GM21576 (cell line): ENCODE data around the gene FAM13C.

Source experiments
- ATAC-seq: cut with Tn5 transposase; IDR thresholded peaks from one replicate; pipeline ENCODE4 v1.9.1; 2021; ENCODE audit warnings: mild to moderate bottlenecking, moderate library complexity; ENCODE audit not compliant: unreplicated experiment

FAM13C gene

DNA sequence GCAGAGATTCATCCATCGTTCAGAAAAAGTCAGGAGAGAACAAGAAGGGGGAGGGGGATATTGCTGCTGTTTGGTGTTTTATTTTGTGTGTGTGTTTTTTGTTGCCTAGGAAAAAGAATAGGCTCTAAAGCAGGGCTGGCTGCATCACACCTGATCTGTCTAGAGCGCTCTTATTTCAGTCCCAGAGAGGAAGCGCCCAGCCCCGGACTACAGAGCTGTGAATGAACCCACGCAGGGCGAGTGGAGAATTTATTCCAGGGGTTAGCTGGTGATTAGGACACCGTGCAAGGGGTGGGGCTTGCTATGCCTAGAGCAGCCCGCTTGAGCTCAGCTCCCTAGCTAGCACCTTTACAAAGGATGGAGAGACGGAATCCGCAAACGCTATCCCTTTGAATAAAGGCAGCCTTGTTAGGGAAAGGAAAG lies 621 bp upstream of the FAM13C start:
- ATAC-seq: no peak

DNA sequence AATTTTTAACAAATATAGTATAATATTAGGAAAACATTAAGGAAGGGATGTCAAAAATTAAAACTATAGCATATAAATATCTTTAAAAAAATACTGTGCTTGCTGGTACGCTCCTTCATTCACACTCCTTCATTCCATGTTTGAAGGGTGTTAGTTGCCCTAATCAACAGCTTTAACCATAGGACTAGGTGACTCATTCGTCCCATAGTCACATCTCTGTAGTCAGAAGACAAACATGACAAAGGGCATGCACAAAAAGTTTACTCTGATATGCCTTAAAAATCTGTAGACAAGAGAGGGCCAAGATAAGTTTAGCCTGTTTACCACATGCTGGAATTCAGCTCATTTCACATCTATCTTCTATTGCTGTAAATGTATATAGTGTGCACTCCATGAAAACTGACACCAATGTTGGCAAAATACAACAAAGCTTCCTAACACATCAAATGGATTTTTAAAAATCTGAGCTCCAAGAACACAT lies 646 bp downstream of the FAM13C start:
- no peak for ATAC-seq

DNA sequence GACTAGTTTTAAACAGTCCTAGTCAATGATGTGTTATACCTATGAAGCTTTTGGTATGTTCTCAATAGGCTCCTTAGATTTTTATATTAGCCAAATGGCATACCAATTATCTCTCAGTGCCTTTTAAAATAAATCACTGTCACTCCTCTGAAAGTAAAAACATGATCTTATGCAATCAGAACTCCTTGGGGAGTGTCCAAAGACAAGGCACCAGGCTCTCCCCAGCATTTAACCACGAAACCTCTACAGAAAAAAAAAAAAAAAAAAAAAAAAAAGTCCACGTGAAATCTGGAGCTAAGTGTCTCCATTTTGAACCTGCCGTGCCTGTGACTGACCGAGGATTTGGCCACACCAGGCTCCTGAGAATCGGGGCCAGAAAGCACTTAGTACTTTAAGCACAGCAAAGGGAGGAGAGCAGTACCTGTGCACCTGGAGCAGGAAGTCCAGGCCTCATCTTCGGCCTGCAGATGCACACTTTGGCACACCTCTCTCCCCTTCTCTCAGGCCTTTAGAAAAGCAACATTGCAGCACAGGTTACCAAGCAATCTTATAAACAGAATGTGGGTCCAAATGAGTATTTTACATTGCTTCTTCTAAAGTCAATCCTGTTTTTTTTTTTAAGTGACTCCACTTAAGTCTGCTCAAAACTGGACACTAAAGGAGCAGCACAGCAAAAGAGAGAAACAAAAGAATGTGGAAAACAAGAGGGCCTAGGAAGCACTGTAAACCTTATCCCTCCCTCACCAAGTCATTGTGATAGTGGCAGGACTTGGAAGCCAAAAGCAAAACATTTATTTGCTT lies 1.5 kb downstream of the FAM13C start:
- ATAC-seq: no peak

DNA sequence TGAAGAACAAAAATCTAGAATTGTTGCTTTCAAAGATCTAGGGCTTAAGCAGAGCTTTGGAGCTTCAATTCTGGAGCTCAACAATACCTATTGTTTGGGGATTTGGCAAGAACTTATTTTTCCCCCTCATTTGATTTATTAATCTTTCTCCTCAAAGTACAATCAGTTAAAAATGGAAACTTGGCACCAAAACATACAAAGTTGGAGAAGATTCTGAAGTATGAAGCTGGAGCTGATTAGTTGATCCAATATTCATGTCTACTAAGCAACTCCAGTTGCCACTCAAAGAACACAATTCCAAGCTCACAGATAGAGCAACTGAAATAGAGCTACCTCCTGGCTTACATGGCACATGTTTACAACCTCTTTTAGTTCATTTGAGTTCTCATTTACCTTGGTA lies 3.8 kb downstream of the FAM13C start:
- no peak for ATAC-seq

DNA sequence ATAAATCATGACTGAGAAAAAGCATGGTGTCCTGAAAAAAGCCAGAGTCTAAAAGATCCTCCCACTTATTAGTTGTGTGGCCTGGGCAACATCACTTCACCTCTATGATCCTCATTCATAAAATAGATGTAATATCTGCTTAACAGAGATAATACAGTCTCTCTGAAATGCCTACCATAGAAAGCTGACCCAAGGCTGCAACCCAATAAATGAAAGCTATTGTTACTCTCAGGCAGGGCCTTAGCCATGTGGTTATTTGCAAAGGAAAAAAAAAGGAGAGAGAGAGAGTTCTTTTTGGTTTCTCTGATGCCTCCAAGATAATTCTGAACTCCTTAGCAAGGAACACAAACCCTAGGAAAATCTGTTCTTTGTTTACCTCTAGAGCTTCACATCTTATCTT lies 7.9 kb downstream of the FAM13C start:
- no peak for ATAC-seq

DNA sequence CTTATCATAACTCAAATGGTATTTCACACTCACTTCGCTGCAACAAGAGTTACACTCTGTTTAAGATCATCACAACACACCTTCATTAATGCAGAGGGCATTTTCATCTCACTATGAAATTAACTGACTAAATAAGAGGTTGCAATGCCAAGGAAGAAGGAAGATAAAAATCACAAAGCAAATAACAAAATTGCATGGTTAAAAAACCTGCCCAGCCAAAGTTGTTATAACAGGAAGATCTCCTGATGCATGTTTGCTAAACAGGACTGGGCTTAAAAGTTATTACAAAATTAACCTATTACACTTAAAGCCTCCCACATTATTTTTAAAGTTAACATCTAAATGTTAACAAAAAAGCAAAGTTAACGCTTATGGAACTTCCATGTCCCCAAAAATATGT lies 11.8 kb downstream of the FAM13C start:
- ATAC-seq: no peak

DNA sequence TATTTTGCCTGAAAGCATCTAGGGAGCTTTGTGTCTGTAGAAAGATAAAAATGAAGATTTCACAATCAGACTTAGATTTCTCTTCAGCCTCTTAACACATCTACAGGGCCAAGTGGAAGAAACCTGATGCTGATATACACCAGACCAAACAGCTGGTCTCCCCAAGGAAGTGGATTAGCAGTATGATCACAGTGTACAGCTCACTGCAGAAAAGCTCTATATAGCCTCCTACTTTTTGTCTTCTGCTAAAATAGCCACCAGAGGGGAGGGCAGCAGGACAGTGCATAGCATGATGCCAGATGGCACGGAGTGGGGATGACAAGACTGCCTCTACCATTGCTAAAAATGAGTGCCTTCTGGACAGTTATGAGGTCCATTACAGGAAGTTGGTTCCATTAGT lies 16.0 kb downstream of the FAM13C start:
- no peak for ATAC-seq

DNA sequence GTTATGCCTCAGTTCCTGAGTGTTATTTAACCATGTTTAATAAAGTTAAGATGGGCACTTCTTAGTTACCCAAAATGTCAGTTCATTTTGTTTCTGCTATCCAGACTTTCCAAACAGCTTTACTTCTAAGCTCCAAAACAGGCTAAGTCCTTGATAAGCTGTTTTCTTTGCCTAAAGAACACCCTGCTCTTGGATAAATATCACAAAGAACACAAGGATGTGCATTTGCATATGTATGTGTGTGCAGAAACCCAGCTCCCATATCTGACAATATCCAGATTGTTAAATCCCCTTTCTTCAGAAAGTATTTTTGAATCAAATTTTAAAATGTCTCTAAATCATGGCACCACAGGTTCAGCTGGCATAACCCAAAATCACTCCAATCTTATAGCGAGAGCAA lies 19.6 kb downstream of the FAM13C start:
- no peak for ATAC-seq

DNA sequence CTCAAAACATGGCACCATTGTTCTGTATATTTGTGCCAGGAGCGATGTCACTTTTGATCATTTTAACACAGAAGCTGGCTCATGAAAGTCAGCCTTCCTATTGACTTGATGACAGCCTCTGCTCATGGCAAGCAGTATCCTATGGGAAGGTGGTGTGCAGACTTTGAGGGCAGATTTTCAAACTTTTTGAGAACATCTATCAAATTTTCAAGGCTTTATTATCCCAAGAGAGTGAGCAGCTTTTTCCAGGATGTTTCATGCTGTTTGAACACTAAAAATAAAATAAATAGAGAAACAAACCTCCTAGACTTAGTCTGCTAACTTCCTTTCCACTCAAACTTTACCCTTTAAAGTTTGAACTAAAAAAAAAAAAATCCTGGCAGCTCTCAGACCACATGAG lies 20.3 kb downstream of the FAM13C start:
- ATAC-seq: no peak

DNA sequence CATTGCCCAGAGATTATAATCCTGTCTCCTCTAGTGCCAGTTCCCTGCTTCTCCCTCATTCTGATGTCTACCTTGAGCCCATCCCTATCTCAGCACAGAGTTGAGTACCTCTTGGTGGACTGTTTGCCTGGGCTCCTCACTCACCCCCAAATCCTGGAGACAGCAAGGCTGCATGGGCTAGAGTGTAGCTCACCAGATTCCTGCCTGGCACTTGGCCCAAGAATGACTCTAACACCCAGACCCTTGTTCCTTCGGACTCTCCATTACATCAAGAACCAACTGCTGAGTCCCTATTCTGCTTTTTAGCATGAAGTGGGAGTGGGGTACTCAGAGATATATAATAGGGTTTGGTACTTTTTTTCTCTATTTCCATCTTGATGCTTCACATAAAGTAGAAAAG lies 22.1 kb downstream of the FAM13C start:
- no peak for ATAC-seq

DNA sequence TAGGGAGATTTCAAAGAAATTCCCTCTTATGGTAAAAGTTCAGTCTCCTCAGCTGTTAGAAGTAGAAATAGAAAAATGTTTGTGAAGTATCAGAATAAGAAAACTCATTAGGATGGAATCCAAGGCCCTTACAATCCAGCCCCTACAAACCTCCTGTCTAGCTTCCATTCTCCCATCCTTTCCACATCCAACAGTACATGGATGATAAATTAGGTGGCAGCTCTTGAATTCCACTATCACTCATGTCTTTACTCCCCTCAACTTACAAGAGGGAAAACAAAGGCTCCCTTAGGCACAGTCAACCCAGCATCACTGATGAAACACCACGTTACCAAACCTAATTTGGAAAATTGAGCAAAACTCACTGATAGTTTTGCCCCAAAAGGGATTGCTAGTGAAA lies 23.0 kb downstream of the FAM13C start:
- ATAC-seq: no peak

DNA sequence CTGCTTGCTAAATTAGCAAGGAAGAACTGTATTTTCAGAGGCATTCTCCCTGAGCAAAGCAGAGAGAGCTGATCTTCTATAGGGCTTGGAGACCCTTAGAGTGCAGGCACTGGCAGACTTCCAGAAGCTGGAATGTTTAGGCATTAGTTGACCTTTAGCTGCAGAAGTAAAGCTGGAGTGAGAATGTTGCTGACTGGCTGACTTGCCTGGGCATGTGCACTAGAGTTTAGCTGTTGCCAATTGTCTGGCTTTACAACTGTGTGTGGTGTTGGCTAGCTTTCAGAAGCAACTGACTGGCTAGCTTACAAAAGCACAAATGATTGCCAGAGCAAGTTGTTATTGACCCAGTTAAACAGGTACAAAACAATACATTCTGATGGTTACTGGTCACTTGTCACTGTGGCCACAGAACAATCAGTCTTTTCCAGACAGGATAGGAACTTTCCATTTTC lies 25.1 kb downstream of the FAM13C start:
- ATAC-seq: no peak

DNA sequence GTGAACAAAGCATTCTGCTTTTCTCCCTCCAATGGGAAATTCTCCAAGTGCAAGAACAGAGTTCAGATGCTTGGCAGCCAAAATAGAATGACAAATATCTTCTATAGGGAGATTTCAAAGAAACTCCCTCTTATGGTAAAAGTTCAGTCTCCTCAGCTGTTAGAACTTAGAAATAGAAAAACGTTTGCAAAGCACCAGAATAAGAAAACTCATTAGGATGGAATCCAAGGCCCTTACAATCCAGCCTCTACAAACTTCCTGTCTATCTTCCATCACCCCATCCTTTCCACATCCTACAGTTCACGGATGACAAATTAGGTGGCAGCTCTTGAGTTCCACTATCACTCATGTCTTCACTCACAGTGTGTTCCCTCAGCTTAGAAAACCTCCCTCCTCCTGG lies 25.7 kb downstream of the FAM13C start:
- no peak for ATAC-seq

DNA sequence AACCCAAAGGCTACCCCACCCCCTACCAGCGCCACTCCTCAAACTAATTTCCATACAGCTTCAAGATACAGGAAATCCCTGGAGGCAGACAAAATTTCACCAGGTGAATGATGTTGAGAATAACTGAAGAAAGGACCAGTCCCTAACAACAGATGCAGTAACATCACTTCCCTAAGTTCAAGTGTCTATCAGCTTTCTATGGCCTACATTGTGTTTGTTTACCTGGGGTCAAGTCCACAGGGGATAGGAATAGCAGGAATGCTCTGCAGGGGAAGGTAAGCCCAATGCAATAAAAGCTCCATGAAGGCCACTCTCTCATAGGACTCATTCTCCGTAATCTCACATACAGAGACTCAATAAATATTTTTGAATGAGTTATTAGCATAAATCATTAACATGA lies 26.9 kb downstream of the FAM13C start:
- ATAC-seq: no peak

DNA sequence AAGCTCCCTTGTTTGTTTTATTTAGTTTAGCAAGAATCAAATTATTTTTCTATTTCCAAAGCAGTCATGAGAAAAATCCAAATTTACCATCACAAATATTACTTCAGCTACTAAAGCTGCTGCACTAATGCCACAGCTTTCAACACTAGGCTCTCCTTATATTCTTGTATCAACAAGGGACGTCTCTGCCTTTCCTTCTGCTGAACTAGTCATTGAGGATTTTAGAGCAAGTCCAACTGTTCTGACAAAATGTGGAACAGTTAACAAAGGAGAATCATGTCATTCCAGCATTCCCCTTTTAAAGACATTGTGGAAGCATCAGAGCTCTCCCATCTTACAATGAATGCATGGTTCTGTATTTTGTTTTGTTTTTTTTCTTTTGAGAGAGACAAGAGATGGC lies 28.6 kb downstream of the FAM13C start:
- ATAC-seq: no peak

DNA sequence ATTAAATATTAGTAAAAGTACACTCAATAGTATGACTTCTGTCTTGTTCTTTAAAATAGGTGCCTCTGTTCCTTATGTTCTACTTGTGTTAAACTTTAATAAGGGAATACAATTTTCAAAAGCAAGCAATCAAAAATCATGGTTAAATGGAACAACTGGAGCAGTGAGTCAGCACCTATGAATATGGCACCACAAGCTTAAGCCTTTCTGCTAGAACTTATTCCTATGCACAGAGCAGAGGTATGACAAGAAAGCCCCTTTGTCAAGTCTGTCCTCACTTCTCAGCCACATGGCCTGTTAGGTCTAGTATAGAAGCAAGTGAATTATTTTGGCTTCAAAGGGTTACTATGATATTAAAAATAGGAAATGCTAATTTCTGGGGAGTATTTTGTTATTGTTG lies 29.8 kb downstream of the FAM13C start:
- no peak for ATAC-seq

DNA sequence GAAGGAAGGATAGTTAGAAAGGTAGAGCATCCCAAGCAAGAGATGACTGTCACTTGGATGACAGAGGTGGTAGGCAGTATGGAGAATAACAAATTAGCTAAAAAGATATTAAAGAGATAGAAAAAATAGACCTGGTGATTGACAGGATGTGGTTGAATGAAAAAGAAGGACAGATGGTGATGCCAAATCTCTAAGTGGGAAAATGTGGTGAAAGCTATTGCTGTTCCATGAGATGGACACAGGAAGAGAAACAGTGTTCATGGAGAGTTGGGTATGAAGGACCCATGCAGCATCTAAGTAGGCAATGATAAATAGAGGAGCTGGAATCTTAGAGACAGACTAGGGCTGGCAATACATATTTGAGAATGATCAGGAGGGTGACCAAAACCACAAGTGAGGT lies 30.7 kb downstream of the FAM13C start:
- ATAC-seq: no peak

DNA sequence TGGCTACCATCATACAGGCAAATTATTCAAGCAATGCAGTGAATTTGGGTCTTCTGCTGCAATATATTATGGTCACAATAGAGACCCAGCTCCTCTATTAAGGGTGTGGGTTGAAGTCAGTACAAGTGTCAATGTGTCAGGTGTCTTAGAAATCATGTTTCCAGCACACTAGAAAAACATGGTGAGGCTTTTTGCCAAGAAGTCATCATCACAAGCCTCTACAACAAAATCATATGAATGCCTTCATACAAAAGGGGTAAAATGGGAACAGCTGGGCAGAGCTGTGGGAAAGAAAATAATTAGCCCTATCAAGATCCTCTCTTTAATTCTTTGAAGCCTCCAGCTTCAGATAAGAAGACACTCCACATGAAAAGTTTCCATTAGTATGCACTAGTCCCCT lies 37.2 kb downstream of the FAM13C start:
- ATAC-seq: no peak

DNA sequence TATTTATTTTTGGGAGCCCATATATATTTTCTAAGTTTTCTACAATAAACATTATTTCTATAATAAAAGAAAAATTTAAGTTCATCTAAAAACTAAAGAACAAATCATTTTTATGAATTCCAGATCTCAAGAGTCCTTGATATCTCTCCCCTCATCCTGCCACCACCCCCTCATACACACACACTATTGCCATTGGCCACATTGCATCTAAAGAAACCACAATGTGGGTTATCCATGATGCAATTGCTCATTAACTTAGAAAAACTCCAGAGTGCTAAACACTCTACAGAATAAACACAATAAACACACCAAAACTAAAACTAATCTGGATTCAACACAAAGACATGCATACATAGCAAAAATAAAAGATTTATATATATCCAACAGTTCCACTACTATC lies 37.8 kb downstream of the FAM13C start:
- ATAC-seq: no peak

DNA sequence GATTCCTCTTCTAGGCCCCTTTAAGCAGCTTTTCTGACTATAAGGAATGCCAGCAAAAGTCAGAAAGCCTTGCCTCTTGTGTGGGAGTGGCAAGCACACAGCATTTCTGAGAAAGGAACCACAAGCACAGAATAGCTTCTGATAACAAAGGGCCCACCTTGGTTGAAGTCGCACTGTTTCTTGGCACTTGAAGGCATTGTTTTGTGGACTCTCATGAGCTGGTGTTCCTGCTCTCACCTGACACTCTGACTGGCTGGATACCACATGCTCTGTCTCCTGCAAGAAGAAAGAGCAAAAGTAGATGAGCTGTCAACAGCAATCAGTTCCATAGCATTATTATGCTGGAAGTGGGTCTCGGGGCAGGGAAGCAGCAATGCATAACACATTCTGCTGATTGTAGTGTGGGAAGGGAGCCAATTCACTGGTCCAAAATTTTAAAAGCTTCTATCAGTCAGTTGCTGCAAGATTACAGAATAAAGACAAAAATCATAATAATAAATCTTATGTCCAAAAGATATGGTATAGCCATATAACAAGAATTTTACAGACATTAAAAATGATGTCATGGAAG lies 38.4 kb downstream of the FAM13C start:
- no peak for ATAC-seq

DNA sequence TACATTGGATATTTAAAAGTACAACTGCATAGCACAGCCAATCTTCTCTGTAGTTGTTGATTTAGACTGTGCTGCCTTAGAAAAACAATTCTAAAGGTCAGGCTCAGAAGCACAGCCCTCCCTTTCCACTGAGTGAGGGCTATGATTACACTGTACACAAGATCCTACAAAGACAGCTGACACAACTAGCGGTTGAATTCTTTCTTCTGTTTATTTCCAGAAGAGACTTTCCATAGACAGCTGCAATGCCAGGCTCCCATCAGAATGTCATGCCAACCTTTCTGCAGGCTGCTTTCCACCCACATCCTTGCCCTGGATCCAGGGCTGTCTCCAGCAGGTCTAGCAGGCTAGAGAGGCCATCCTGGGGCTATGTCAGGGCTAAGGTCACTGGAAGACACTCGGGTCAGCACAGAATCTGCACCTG lies 39.3 kb downstream of the FAM13C start:
- no peak for ATAC-seq

DNA sequence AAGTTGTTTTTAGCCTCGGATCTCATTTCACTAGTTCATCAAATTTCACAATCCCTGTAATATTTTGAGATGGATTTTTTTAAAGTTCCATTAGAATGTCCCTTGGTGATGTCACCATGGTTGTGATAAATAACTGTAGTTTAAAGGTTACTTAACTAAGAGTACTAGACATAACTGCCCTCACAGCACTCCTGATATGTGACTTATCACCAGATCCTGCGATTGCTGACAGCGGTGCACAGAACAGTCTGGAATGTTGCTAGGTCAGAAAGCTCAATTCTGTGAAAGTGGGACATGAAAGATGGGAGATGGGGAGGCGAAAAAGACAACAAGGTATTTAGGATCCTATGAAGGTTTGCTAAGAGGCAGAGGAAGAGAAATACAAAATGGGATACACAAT lies 40.2 kb downstream of the FAM13C start:
- ATAC-seq: no peak

DNA sequence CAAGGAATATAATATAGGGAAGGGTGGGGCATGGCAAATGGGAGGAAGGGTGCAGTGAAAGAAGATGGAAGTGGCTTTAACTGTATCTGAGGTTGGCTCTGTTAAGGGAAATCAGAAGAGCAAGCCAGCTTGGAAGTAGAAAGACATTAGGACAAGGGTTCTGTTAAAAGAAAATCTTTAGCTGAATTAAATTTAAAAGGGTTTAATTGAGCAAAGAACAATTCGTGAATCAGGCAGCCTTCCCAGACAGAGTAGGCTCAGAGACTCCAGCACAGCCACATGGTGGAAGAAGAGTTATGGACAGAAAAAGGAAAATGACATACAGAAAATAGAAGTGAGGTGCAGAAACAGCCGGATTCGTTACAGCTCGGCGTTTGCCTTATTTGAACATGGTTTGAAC lies 42.0 kb downstream of the FAM13C start:
- ATAC-seq: no peak
